Naive B cell (primary cell): ENCODE results near the gene DIPK1A. TPM values are rescaled to one million over a fixed set of nuclear protein-coding genes. Genes with fewer than 3 reads are reported as not detected.

ENCODE experiments used
- ATAC-seq, 2 donors: fragments of 150-1000 bp; cut with Tn5 transposase; 2 replicates each; pipeline ENCODE4 v1.10.0; 2021; ENCODE audit warnings: low read depth in 2 of 2, mild to moderate bottlenecking in 2 of 2, moderate library complexity in 2 of 2
- DNase-seq: peaks from one replicate; pipeline ENCODE4 v3.0.0; 2022
- H3K27ac Mint-ChIP-seq, 6 donors: one replicate each; pipeline ENCODE4 v1.8.0; 2020 to 2022; ENCODE audit warnings: mild to moderate bottlenecking in 6 of 6, mixed read lengths in 6 of 6, moderate library complexity in 5 of 6, inconsistent platforms in 2 of 6
- H3K27me3 Mint-ChIP-seq, 3 donors: one replicate each; pipeline ENCODE4 v1.8.0; 2021 to 2022; ENCODE audit warnings: mixed read lengths in 3 of 3, mild to moderate bottlenecking in 1 of 3
- H3K36me3 Mint-ChIP-seq, 2 donors: one replicate each; pipeline ENCODE4 v1.8.0; 2020 to 2022; ENCODE audit warnings: mixed read lengths in 2 of 2, inconsistent platforms in 1 of 2, mild to moderate bottlenecking in 1 of 2
- H3K4me1 Mint-ChIP-seq, 3 donors: one replicate each; pipeline ENCODE4 v1.8.0; 2020 to 2022; ENCODE audit warnings: mixed read lengths in 3 of 3, inconsistent platforms in 1 of 3, mild to moderate bottlenecking in 1 of 3, moderate library complexity in 1 of 3
- H3K4me3 Mint-ChIP-seq, 8 donors: one replicate each; pipeline ENCODE4 v1.8.0; 2020 to 2022; ENCODE audit warnings: mild to moderate bottlenecking in 8 of 8, mixed read lengths in 8 of 8, moderate library complexity in 8 of 8, inconsistent platforms in 2 of 8
- H3K9me3 Mint-ChIP-seq, 7 donors: one replicate each; pipeline ENCODE4 v1.8.0; 2020 to 2022; ENCODE audit warnings: mixed read lengths in 7 of 7, mild to moderate bottlenecking in 5 of 7, inconsistent platforms in 2 of 7, moderate library complexity in 1 of 7
- polyA plus RNA-seq, 6 donors: library from polyadenylated mRNA; unstranded; fragments of 300-500 nt; fragmentation: Illumina TruSeq; gene quantifications; one replicate each; pipeline ENCODE4 v1.2.3, GENCODE V29; 2021; ENCODE audit warnings: low read depth in 6 of 6

Gene DIPK1A
- polyA plus RNA-seq, 6 donors from 2014 or later, result 26.0 to 57.3 (median 32.4) TPM

- ATAC-seq (no peak), DNase-seq (no peak)
- Mint-ChIP-seq H3K4me3 (no peak overlapping the region), H3K9me3 (no peaks in the 10 kb centered on the region), H3K36me3 (peaks cover 0 to under 1% of the 10 kb centered on the region in 2 donors), H3K4me1 (peaks cover 16 to 18% (median 16%) of the 10 kb centered on the region in 3 donors), H3K27me3 (no peaks in the 10 kb centered on the region), H3K27ac (peak overlapping the region; percentile 11 to 78 (median 39))
These were observed 98.7 kb downstream of the DIPK1A start for GRCh38 chr1:92862605-92863004.

- ATAC-seq (peak in 1 of 2 donors; percentile 16), DNase-seq (no peak)
- Mint-ChIP-seq H3K9me3 (peaks cover 0 to 8% (median 0%) of the 10 kb centered on the region in 7 donors), H3K4me3 (peak overlapping the region in 6 of 8 donors; percentile 2 to 66 (median 22)), H3K36me3 (peaks cover 6 to 7% of the 10 kb centered on the region in 2 donors), H3K27ac (peak overlapping the region in 5 of 6 donors; percentile 0 to 44 (median 28)), H3K4me1 (peaks cover 9 to 17% (median 15%) of the 10 kb centered on the region in 3 donors), H3K27me3 (no peaks in the 10 kb centered on the region)
These were observed 101.7 kb downstream of the DIPK1A start for GRCh38 chr1:92859400-92860039.

- DNase-seq (peak; percentile 77), ATAC-seq (peak; percentile 90 to 91)
- Mint-ChIP-seq H3K4me1 (peaks cover 17 to 25% (median 21%) of the 10 kb centered on the region in 3 donors), H3K27me3 (no peaks in the 10 kb centered on the region), H3K36me3 (peaks cover 9% of the 10 kb centered on the region in 2 donors), H3K9me3 (peaks cover 0 to 8% (median 0%) of the 10 kb centered on the region in 7 donors), H3K4me3 (peak overlapping the region in 6 of 8 donors; percentile 2 to 66 (median 22)), H3K27ac (peak overlapping the region in 5 of 6 donors; percentile 0 to 48 (median 28))
These were observed 102.5 kb downstream of the DIPK1A start for GRCh38 chr1:92858564-92859399.

- peaks cover 9% of the 10 kb centered on the region in 2 donors for H3K36me3 Mint-ChIP-seq
- H3K9me3 Mint-ChIP-seq, result peaks cover 0 to 8% (median 0%) of the 10 kb centered on the region in 7 donors
- peaks cover 26 to 33% (median 29%) of the 10 kb centered on the region in 3 donors for H3K4me1 Mint-ChIP-seq
These were observed 103.4 kb downstream of the DIPK1A start for GRCh38 chr1:92857817-92858216.

GRCh38 chr1:92855236-92855635 lies 106.0 kb downstream of the DIPK1A start:
- DNase-seq (no peak), ATAC-seq (no peak)
- H3K27me3 Mint-ChIP-seq, result no peaks in the 10 kb centered on the region
- no peak overlapping the region for H3K4me3 Mint-ChIP-seq
- H3K36me3 Mint-ChIP-seq, result peaks cover 9% of the 10 kb centered on the region in 2 donors
- peaks cover 25 to 44% (median 33%) of the 10 kb centered on the region in 3 donors for H3K4me1 Mint-ChIP-seq
- no peak overlapping the region for H3K27ac Mint-ChIP-seq
- H3K9me3 Mint-ChIP-seq, result peaks cover 0 to 8% (median 0%) of the 10 kb centered on the region in 7 donors

More at GRCh38 chr1:92857817-92858216, 103.4 kb downstream of the DIPK1A start:
- H3K4me3 Mint-ChIP-seq, result no peak overlapping the region
- ATAC-seq (no peak), DNase-seq (no peak)
- no peak overlapping the region for H3K27ac Mint-ChIP-seq
- H3K27me3 Mint-ChIP-seq, result no peaks in the 10 kb centered on the region

GRCh38 chr1:92854101-92854785 lies 107.0 kb downstream of the DIPK1A start:
- ATAC-seq (no peak), DNase-seq (no peak)
- Mint-ChIP-seq H3K4me1 (peaks cover 23 to 41% (median 30%) of the 10 kb centered on the region in 3 donors), H3K9me3 (peaks cover 0 to 8% (median 0%) of the 10 kb centered on the region in 7 donors), H3K36me3 (peaks cover 9% of the 10 kb centered on the region in 2 donors), H3K27ac (peak overlapping the region in 4 of 6 donors; percentile 7 to 56 (median 24)), H3K4me3 (no peak overlapping the region), H3K27me3 (no peaks in the 10 kb centered on the region)

GRCh38 chr1:92853299-92853698 lies 108.0 kb downstream of the DIPK1A start:
- Mint-ChIP-seq H3K4me3 (no peak overlapping the region), H3K27me3 (no peaks in the 10 kb centered on the region), H3K9me3 (peaks cover 0 to 8% (median 0%) of the 10 kb centered on the region in 7 donors), H3K4me1 (peaks cover 23 to 35% (median 27%) of the 10 kb centered on the region in 3 donors), H3K27ac (peak overlapping the region in 1 of 6 donors; percentile 13), H3K36me3 (peaks cover 9% of the 10 kb centered on the region in 2 donors)
- ATAC-seq, result peak; percentile 38 to 39
- DNase-seq, result no peak

GRCh38 chr1:92851729-92852128 lies 109.5 kb downstream of the DIPK1A start:
- no peak for DNase-seq
- Mint-ChIP-seq H3K9me3 (peaks cover 0 to 8% (median 0%) of the 10 kb centered on the region in 7 donors), H3K36me3 (peaks cover 9% of the 10 kb centered on the region in 2 donors), H3K27me3 (no peaks in the 10 kb centered on the region), H3K27ac (peak overlapping the region in 3 of 6 donors; percentile 8 to 47 (median 17)), H3K4me3 (no peak overlapping the region), H3K4me1 (peaks cover 26 to 36% (median 30%) of the 10 kb centered on the region in 3 donors)
- no peak for ATAC-seq

- Mint-ChIP-seq H3K27ac (peak overlapping the region in 1 of 6 donors; percentile 89), H3K27me3 (no peaks in the 10 kb centered on the region), H3K9me3 (peaks cover 0 to 5% (median 0%) of the 10 kb centered on the region in 7 donors), H3K4me1 (peaks cover 26 to 36% (median 30%) of the 10 kb centered on the region in 3 donors), H3K4me3 (no peak overlapping the region), H3K36me3 (peaks cover 7 to 8% of the 10 kb centered on the region in 2 donors)
- ATAC-seq (no peak), DNase-seq (no peak)
These were observed 111.2 kb downstream of the DIPK1A start for GRCh38 chr1:92850019-92850418.

- Mint-ChIP-seq H3K4me1 (peaks cover 13 to 20% (median 15%) of the 10 kb centered on the region in 3 donors), H3K36me3 (peaks cover 7 to 13% of the 10 kb centered on the region in 2 donors)
These were observed 113.1 kb downstream of the DIPK1A start for GRCh38 chr1:92848201-92848600.

GRCh38 chr1:92845908-92846307 lies 115.4 kb downstream of the DIPK1A start:
- Mint-ChIP-seq H3K9me3 (no peaks in the 10 kb centered on the region), H3K4me3 (no peak overlapping the region), H3K27ac (no peak overlapping the region), H3K4me1 (peaks cover 3 to 7% (median 4%) of the 10 kb centered on the region in 3 donors), H3K36me3 (peaks cover 15 to 22% of the 10 kb centered on the region in 2 donors), H3K27me3 (no peaks in the 10 kb centered on the region)
- no peak for DNase-seq
- no peak for ATAC-seq

More at GRCh38 chr1:92848201-92848600, 113.1 kb downstream of the DIPK1A start:
- Mint-ChIP-seq H3K27me3 (no peaks in the 10 kb centered on the region), H3K27ac (peak overlapping the region in 4 of 6 donors; percentile 32 to 37 (median 35)), H3K9me3 (no peaks in the 10 kb centered on the region), H3K4me3 (no peak overlapping the region)
- DNase-seq (no peak), ATAC-seq (no peak)

GRCh38 chr1:92844439-92844838 lies 116.8 kb downstream of the DIPK1A start:
- DNase-seq, result no peak
- Mint-ChIP-seq H3K36me3 (peaks cover 23 to 31% of the 10 kb centered on the region in 2 donors), H3K27me3 (no peaks in the 10 kb centered on the region), H3K4me1 (peaks cover 7 to 15% (median 11%) of the 10 kb centered on the region in 3 donors), H3K9me3 (no peaks in the 10 kb centered on the region), H3K4me3 (no peak overlapping the region), H3K27ac (peak overlapping the region in 2 of 6 donors; percentile 21 to 34)
- no peak for ATAC-seq
